GM12878 (cell line): ENCODE results near the gene HSD17B12. TPM values are rescaled to one million over a fixed set of nuclear protein-coding genes. Genes with fewer than 3 reads are reported as not detected.

ENCODE experiments used
- ATAC-seq: fragments of 200-7000 bp; cut with Tn5 transposase; 3 replicates; pipeline ENCODE4 v1.9.1; 2020; ENCODE audit warnings: mild to moderate bottlenecking, moderate library complexity
- BruUV-seq: library from RNA; stranded (reverse); fragments of 400-500 nt; replicated peaks from 2 replicates; lab custom pipeline; 2021; lab: Mats Ljungman, UMichigan
- CTCF ChIA-PET: fragments of 300-600 bp; sonication (Branson Sonifier 250); formaldehyde crosslinking; extraction: SDS; loops from one replicate; lab custom pipeline; 2021; ENCODE audit warnings: inconsistent platforms; lab: Yijun Ruan, JAX
- POLR2A ChIA-PET: fragments of 350-600 bp; formaldehyde crosslinking; extraction: SDS; loops from one replicate; lab custom pipeline; 2021; ENCODE audit warnings: inconsistent platforms; lab: Charles Lee
- RAD21 ChIA-PET: fragments of 300-600 bp; sonication (Branson Sonifier 250); formaldehyde crosslinking; loops from one replicate; lab custom pipeline; 2023; ENCODE audit warnings: antibody characterized with exemption; ENCODE audit not compliant: unreplicated experiment; lab: Charles Lee
- SMC1A ChIA-PET: fragments of 300-600 bp; sonication (Branson Sonifier 250); formaldehyde crosslinking; loops from one replicate; lab custom pipeline; 2023; ENCODE audit not compliant: unreplicated experiment, uncharacterized antibody; lab: Charles Lee
- DNase-seq: peaks from one replicate; pipeline ENCODE4 v3.0.0-alpha.2; 2011; ENCODE audit warnings: low read depth, low spot score
- FAIRE-seq: peaks from 3 replicates; lab custom pipeline; 2011; peaks lifted over from hg19 to GRCh38; lab: Jason Lieb, UNC
- H2AFZ ChIP-seq: 2 replicates; pipeline ENCODE4 v1.6.0; 2011; ENCODE audit warnings: low read depth, low read length, control low read depth; ENCODE audit not compliant: control insufficient read depth
- H3K27ac ChIP-seq: 2 replicates; pipeline ENCODE4 v1.5.1; 2011; ENCODE audit warnings: control low read depth; ENCODE audit not compliant: control insufficient read depth, insufficient read depth
- H3K27me3 ChIP-seq, 2 experiments: replicated peaks in 1 of 2; 2 replicates each; pipeline versions ENCODE4 v1.6.0 to v1.6.1; 2011; ENCODE audit warnings: low read length in 1 of 2; ENCODE audit not compliant: control insufficient read depth in 2 of 2, insufficient read depth in 2 of 2
- H3K36me3 ChIP-seq, 2 experiments: 2 replicates each; pipeline ENCODE4 v1.5.1; 2011; ENCODE audit warnings: low read length in 1 of 2; ENCODE audit not compliant: control insufficient read depth in 2 of 2, insufficient read depth in 2 of 2
- H3K4me1 ChIP-seq: 2 replicates; pipeline ENCODE4 v1.6.1; 2011; ENCODE audit warnings: mild to moderate bottlenecking, low read length, moderate library complexity, mixed read lengths; ENCODE audit not compliant: control insufficient read depth, insufficient read depth
- H3K4me2 ChIP-seq: 2 replicates; pipeline ENCODE4 v1.6.0; 2011; ENCODE audit warnings: control low read depth; ENCODE audit not compliant: control insufficient read depth, insufficient read depth
- H3K4me3 ChIP-seq: fragments of 200-600 bp; sonication (generic); 2 replicates; pipeline ENCODE4 v1.5.1; 2016
- H3K79me2 ChIP-seq: 2 replicates; pipeline ENCODE4 v1.6.0; 2011; ENCODE audit warnings: low read length; ENCODE audit not compliant: control insufficient read depth, insufficient read depth
- H3K9ac ChIP-seq: 2 replicates; pipeline ENCODE4 v1.8.0; 2011; ENCODE audit warnings: low read length, control low read depth, mixed read lengths; ENCODE audit not compliant: control insufficient read depth, insufficient read depth
- H3K9me3 ChIP-seq: replicated peaks from 3 replicates; pipeline ENCODE4 v1.5.1; 2011; ENCODE audit warnings: mild to moderate bottlenecking, low read length; ENCODE audit not compliant: control insufficient read depth, insufficient read depth
- H4K20me1 ChIP-seq: 2 replicates; pipeline ENCODE4 v1.6.0; 2011; ENCODE audit not compliant: control insufficient read depth, insufficient read depth
- EP300 ChIP-seq, 2 experiments: fragments of 150-350 bp in 1 of 2; IDR thresholded peaks; 2 replicates each; pipeline ENCODE4 v1.6.1; 2011 to 2012; ENCODE audit warnings: low read depth in 2 of 2, low read length in 2 of 2, borderline replicate concordance in 1 of 2, improper control_type of control experiment in 1 of 2, inconsistent platforms in 1 of 2; ENCODE audit not compliant: control insufficient read depth in 1 of 2
- MEF2A ChIP-seq: IDR thresholded peaks from 2 replicates; pipeline ENCODE4 v1.6.1; 2011; ENCODE audit warnings: low read depth, mild to moderate bottlenecking, low read length, moderate library complexity; ENCODE audit not compliant: insufficient read depth
- MYC ChIP-seq: IDR thresholded peaks from 2 replicates; pipeline ENCODE4 v1.6.1; 2011; ENCODE audit warnings: mild to moderate bottlenecking, low read length, moderate library complexity, inconsistent platforms; ENCODE audit not compliant: insufficient read depth, insufficient replicate concordance, insufficient read length, severe bottlenecking
- NR2C1 ChIP-seq: fragments of 450-650 bp; IDR thresholded peaks from 2 replicates; pipeline ENCODE4 v1.6.1; 2017; ENCODE audit warnings: antibody characterized with exemption, mild to moderate bottlenecking, moderate library complexity
- PAX5 ChIP-seq: IDR thresholded peaks from 2 replicates; pipeline ENCODE4 v1.6.1; 2011; ENCODE audit warnings: low read depth, low read length, borderline replicate concordance
- RB1 ChIP-seq: fragments of 450-650 bp; formaldehyde crosslinking; IDR thresholded peaks from 2 replicates; pipeline ENCODE4 v1.6.1; 2017; ENCODE audit warnings: mild to moderate bottlenecking, borderline replicate concordance
- SP1 ChIP-seq: IDR thresholded peaks from one replicate; pipeline ENCODE4 v1.6.1; 2011; ENCODE audit warnings: low read depth, low read length
- TCF7 ChIP-seq: IDR thresholded peaks from 2 replicates; pipeline ENCODE4 v1.6.1; 2014; ENCODE audit warnings: antibody characterized with exemption, borderline replicate concordance
- ZNF687 ChIP-seq: fragments of 450-650 bp; IDR thresholded peaks from 2 replicates; pipeline ENCODE4 v1.6.1; 2017; ENCODE audit warnings: mild to moderate bottlenecking, moderate library complexity
- ZZZ3 ChIP-seq: IDR thresholded peaks from 2 replicates; pipeline ENCODE4 v1.6.1; 2011; ENCODE audit warnings: low read depth; ENCODE audit not compliant: control insufficient read depth, insufficient read length
- WGBS: methylation state at CpG from one replicate; pipeline ENCODE4 v1.1.6; 2016; ENCODE audit warnings: low lambda C conversion rate; ENCODE audit not compliant: insufficient replicate concordance, insufficient coverage; ENCODE audit errors: missing lambda C conversion rate; 5-methylcytosine and 5-hydroxymethylcytosine counted together
- in situ Hi-C: fragments of 300-500 bp; cut with MboI; formaldehyde crosslinking; loops from 9 replicates; pipeline ENCODE4 v1.14.3; 2018; ENCODE audit warnings: mixed read lengths
- intact Hi-C: fragments of 100-400 bp; cut with micrococcal nuclease; formaldehyde crosslinking; loops from one replicate; pipeline ENCODE4 v1.14.2; 2022; ENCODE audit not compliant: unreplicated experiment
- polyA plus RNA-seq, 11 experiments: library from polyadenylated mRNA; depleted of rRNA in 4 of 11; unstranded in 6 of 11; stranded (reverse) in 5 of 11; fragments of >200 nt; fragmentation: Nextera tagmentation in 4 of 11; fragmentation: Illumina TruSeq in 1 of 11; extraction: Ambion mirVana in 4 of 11; extraction: Trizol in 1 of 11; gene quantifications; 1 replicate in 1 of 11; 2 replicates in 10 of 11; pipeline versions ENCODE4 v1.2.1 to v1.2.3, GENCODE V29; 2011 to 2016; ENCODE audit warnings: inconsistent platforms in 2 of 11, missing spikeins in 2 of 11, low read depth in 1 of 11
- total RNA-seq, 4 experiments: library from RNA; depleted of rRNA in 3 of 4; stranded (reverse); fragments of >200 nt in 3 of 4; fragmentation: Illumina TruSeq in 1 of 4; extraction: Trizol in 1 of 4; gene quantifications; 2 replicates each; pipeline versions ENCODE4 v1.2.1 to v1.2.3, GENCODE V29; 2013 to 2021
- TF ChIP-seq, protein P1 (sequence below): fragments of 450-650 bp; formaldehyde crosslinking; IDR thresholded peaks from 2 replicates; pipeline ENCODE4 v1.4.0; 2022; ENCODE audit warnings: mild to moderate bottlenecking, moderate library complexity

Gene HSD17B12
- total and polyA plus RNA-seq, 10 of the 15 experiments (the other 5 are each of a cell fraction or from before 2014, with no cell fraction given) = 23.6 to 88.0 (median 64.7) TPM

- TF ChIP-seq SP1 = peak; percentile 80
- no peak for TF ChIP-seq MYC
Measured at GRCh38 chr11:43880640-43881159, 200.2 kb downstream of the HSD17B12 start, which contains the start of gene ALKBH3 (continued).

GRCh38 chr11:43892851-43893250, 212.3 kb downstream of the HSD17B12 start:
- Histone ChIP-seq H2AFZ (no peak overlapping the region), H3K27ac (no peak overlapping the region), H3K27me3 (no peaks in the 10 kb centered on the region), H3K4me2 (no peak overlapping the region), H4K20me1 (no peaks in the 10 kb centered on the region), H3K36me3 (peaks cover 2 to 18% of the 10 kb centered on the region in 2 experiments; a peak in 3 of 4 replicates), H3K4me1 (no peaks in the 10 kb centered on the region), H3K79me2 (no peaks in the 10 kb centered on the region), H3K9me3 (no peaks in the 10 kb centered on the region), H3K9ac (no peak overlapping the region), H3K4me3 (no peak overlapping the region)
- 79% methylated on average over 3 of the region's 3 CpGs for WGBS
- in situ Hi-C loops = no loop called here
- intact Hi-C loops = no loop called here
- ChIA-PET POLR2A (no interaction called here), RAD21 (interaction anchor here (0.8 kb wide), 1 partner anchor 49 kb away, joined by 4 read pairs; no protein-coding TSS in a partner anchor), SMC1A (interaction anchor here (1.1 kb wide), 1 partner anchor 12 kb away, joined by 3 read pairs; the partner anchor contains the start of gene ALKBH3), CTCF (interaction anchor here (0.7 to 1.5 kb wide), 2 partner anchors 11 to 142 kb away, joined by 3 read pairs; no protein-coding TSS in a partner anchor)
- no peak for ATAC-seq
- no peak for FAIRE-seq
- DNase-seq = no peak
- BruUV-seq = TSS peak; percentile 2
- TF ChIP-seq, protein P1, sequence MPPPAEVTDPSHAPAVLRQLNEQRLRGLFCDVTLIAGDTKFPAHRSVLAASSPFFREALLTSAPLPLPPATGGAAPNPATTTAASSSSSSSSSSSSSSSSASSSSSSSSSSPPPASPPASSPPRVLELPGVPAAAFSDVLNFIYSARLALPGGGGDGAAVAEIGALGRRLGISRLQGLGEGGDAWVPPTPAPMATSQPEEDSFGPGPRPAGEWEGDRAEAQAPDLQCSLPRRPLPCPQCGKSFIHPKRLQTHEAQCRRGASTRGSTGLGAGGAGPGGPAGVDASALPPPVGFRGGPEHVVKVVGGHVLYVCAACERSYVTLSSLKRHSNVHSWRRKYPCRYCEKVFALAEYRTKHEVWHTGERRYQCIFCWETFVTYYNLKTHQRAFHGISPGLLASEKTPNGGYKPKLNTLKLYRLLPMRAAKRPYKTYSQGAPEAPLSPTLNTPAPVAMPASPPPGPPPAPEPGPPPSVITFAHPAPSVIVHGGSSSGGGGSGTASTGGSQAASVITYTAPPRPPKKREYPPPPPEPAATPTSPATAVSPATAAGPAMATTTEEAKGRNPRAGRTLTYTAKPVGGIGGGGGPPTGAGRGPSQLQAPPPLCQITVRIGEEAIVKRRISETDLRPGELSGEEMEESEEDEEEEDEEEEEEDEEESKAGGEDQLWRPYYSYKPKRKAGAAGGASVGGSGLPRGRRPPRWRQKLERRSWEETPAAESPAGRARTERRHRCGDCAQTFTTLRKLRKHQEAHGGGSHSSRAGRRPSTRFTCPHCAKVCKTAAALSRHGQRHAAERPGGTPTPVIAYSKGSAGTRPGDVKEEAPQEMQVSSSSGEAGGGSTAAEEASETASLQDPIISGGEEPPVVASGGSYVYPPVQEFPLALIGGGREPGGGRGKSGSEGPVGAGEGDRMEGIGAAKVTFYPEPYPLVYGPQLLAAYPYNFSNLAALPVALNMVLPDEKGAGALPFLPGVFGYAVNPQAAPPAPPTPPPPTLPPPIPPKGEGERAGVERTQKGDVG = no peak
- TF ChIP-seq RB1 (no peak), MEF2A (no peak), ZNF687 (no peak), ZZZ3 (no peak), TCF7 (no peak), NR2C1 (no peak), EP300 (IDR thresholded peaks at IDR 0.05; ENCODE audit: borderline replicate concordance in 1 of 2, control insufficient read depth in 1 of 2, low read depth in 2 of 2, low read length in 2 of 2) (no peak), PAX5 (no peak)
